NCI-H526 treated with DMSO at 0.1 percent for 48 hours (cell line): ENCODE data around the gene SRGAP2C.
"Not testable (repeated sequence)": the region's sequence is repeated elsewhere in the genome, so short reads cannot be mapped to it uniquely, and the experiment has no call there.

Experiments
- DNase-seq: peaks from one replicate; lab custom pipeline; 2025; lab: John Stamatoyannopoulos, UW

SRGAP2C gene

GRCh38 chr1:121337958-121338357 is 153.2 kb downstream of the SRGAP2C start:
- DNase-seq: not testable (repeated sequence)

- not testable (repeated sequence) for DNase-seq
These were observed 154.8 kb downstream of the SRGAP2C start for GRCh38 chr1:121339611-121340010.

- DNase-seq: not testable (repeated sequence)
These were observed 158.6 kb downstream of the SRGAP2C start for GRCh38 chr1:121343311-121343906.

GRCh38 chr1:121344355-121344754 is 159.6 kb downstream of the SRGAP2C start:
- not testable (repeated sequence) for DNase-seq

- DNase-seq: not testable (repeated sequence)
These were observed 161.9 kb downstream of the SRGAP2C start for GRCh38 chr1:121346654-121347053.

- DNase-seq: not testable (repeated sequence)
These were observed 162.7 kb downstream of the SRGAP2C start for GRCh38 chr1:121347476-121347875.

GRCh38 chr1:121348115-121348514 is 163.3 kb downstream of the SRGAP2C start:
- DNase-seq: not testable (repeated sequence)

- DNase-seq: not testable (repeated sequence)
These were observed 164.7 kb downstream of the SRGAP2C start for GRCh38 chr1:121349332-121349967.

GRCh38 chr1:121355711-121356420 is 171.1 kb downstream of the SRGAP2C start:
- DNase-seq: not testable (repeated sequence)

- DNase-seq: not testable (repeated sequence)
These were observed 172.0 kb downstream of the SRGAP2C start for GRCh38 chr1:121356819-121357218.

- DNase-seq: not testable (repeated sequence)
These were observed 175.8 kb downstream of the SRGAP2C start for GRCh38 chr1:121360531-121360930.

GRCh38 chr1:121361451-121362233 is 176.9 kb downstream of the SRGAP2C start:
- not testable (repeated sequence) for DNase-seq

GRCh38 chr1:121362234-121362883 is 177.6 kb downstream of the SRGAP2C start:
- DNase-seq: not testable (repeated sequence)

- DNase-seq: not testable (repeated sequence)
These were observed 180.5 kb downstream of the SRGAP2C start for GRCh38 chr1:121365316-121365715.

- not testable (repeated sequence) for DNase-seq
These were observed 180.9 kb downstream of the SRGAP2C start for GRCh38 chr1:121365723-121366122.

GRCh38 chr1:121366171-121366570 is 181.4 kb downstream of the SRGAP2C start:
- not testable (repeated sequence) for DNase-seq

- DNase-seq: not testable (repeated sequence)
These were observed 184.1 kb downstream of the SRGAP2C start for GRCh38 chr1:121368910-121369309.

- not testable (repeated sequence) for DNase-seq
These were observed 185.2 kb downstream of the SRGAP2C start for GRCh38 chr1:121369959-121370358.

- DNase-seq: not testable (repeated sequence)
These were observed 190.1 kb downstream of the SRGAP2C start for GRCh38 chr1:121374851-121375367.

GRCh38 chr1:121376986-121377385 is 192.2 kb downstream of the SRGAP2C start:
- not testable (repeated sequence) for DNase-seq

GRCh38 chr1:121378757-121379156 is 194.0 kb downstream of the SRGAP2C start:
- DNase-seq: not testable (repeated sequence)
